Diencephalon (tissue), 1 donor: Measurements from ENCODE around the gene PPP1R7. TPM values are rescaled to one million over a fixed set of nuclear protein-coding genes. Genes with fewer than 3 reads are reported as not detected.

Experiments
- small RNA-seq: library from RNA; depleted of rRNA; stranded (forward); fragments of <200 nt; gene quantifications from one replicate; pipeline ENCODE3, GENCODE V24; 2014
- total RNA-seq: library from RNA; depleted of rRNA; stranded (reverse); fragments of >200 nt; gene quantifications from one replicate; pipeline ENCODE4 v1.2.3, GENCODE V29; 2014

The PPP1R7 gene
- total RNA-seq, result 62.7 TPM

GRCh38 chr2:241149925-241150659 lies at the start of gene PPP1R7:
Gene PPP1R7, plus strand, starts transcription at chr2:241150467. Its CDS starts 29 bp downstream, at chr2:241150496.

GRCh38 chr2:241102239-241102803 lies 47.9 kb upstream of the PPP1R7 start, which contains the start of gene MTERF4:
Gene MTERF4, minus strand, starts transcription at chr2:241102287. Its CDS starts 14 bp downstream, at chr2:241102273.

DNA sequence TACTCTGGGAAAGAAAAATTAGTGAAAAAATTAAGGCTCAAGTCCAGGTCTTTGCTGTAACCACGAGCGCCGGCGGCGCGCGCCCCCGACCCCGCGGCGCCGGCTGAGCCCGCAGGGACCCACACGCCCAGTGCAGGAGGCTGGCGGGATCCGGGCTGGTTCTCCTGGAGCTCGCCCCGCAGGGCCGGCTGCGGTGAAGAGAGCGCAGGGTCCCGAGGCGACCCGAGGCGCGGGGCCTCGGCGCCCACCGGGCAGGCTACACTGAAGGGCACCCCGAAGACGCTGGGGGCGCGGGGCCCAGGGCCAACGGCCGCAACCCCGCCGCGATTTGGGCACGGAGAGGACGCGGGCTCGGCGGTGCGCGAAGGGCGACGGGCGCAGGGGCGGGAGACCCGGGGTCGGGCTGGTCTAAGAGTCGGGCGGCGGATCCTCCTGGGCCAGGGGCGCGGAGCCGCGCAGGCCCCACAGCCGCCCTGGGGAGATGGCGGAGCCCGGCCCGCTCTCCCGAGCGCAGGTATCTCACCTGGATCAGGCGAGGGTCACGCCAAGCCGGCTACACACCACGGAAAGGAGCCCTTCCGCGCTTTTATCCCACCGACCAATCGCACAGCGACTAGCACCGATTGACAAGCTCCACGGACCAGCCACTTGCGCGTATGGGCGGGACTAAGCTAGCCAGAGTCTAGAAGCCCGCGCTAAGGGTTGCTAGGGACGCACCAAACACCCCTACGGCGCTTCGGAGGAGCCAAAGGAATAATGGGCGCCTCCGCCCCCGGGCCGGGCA lies 1.2 kb upstream of the PPP1R7 start, which contains the start of gene PASK:
Gene PASK (minus strand): TSS at position 582 of the 784 bp plus-strand sequence. CDS start 6,440 bp downstream, outside the sequence.

DNA sequence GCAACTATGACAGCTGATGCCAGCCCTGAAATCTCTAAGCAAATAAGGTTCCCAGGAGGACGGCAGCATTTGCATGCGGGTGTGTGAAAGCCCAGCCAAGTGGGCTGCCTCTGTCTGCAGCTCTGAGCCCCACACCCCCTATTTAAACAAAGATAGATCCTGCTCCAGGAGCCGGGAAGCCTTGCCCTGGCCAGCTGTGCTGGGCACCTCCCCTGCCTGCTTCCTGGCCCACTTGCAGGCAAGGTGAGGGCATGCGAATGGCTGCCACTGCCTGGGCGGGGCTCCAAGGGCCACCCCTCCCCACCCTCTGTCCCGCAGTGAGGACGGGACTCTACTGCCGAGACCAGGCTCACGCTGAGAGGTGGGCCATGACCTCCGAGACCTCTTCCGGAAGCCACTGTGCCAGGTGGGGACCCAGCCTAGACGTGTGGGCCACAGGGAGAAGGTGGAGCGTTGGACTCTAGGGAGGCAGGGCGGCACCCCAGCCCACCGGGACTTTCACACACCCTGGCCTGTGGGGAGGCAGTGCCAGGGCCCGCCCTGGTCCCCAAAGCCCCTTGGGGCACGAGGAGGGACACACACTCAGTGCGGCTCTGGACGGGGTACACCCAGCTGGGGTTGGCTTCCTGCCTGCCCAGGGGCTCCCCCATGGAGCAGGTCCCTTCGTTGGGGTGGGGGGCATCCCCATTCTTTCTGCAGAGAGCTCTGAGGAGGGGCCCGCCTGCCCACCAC lies 38.3 kb downstream of the PPP1R7 start, which contains the start of gene ANO7:
Gene ANO7 (plus strand): TSS at position 317 of the 732 bp plus-strand sequence. CDS start 1,387 bp downstream, outside the sequence.

Small RNA genes within 50 kb of the gene (small RNA-seq; reads per million reads assigned to genes)
- gene AC005237.2, result not detected

Other genes starting within 250 kb of the PPP1R7 start
- gene CROCC2, start 244.1 kb upstream of the PPP1R7 start, total RNA-seq, result 1.4 TPM
- 6.5 TPM for gene SNED1, start 151.8 kb upstream of the PPP1R7 start, total RNA-seq
- gene MTERF4, start 48.2 kb upstream of the PPP1R7 start, total RNA-seq, result 37.6 TPM
- gene PASK, start 995 bp upstream of the PPP1R7 start, total RNA-seq, result 14.3 TPM
- gene ANO7, start 38.2 kb downstream of the PPP1R7 start, total RNA-seq, result 0.46 TPM
- gene HDLBP, start 165.2 kb downstream of the PPP1R7 start, total RNA-seq, result 243 TPM
- gene SEPTIN2, start 165.5 kb downstream of the PPP1R7 start, total RNA-seq, result 295 TPM
- gene FARP2, start 205.8 kb downstream of the PPP1R7 start, total RNA-seq, result 40.6 TPM